CD4-positive, alpha-beta T cell treated with Interleukin-4 for 4 hours (primary cell): ENCODE data around the gene ACSM2A.
"Not testable (repeated sequence)": the region's sequence is repeated elsewhere in the genome, so short reads cannot be mapped to it uniquely, and the experiment has no call there.

Experiments used
- DNase-seq: peaks from one replicate; pipeline ENCODE4 v3.0.0-alpha.2; 2020

The ACSM2A gene

DNA sequence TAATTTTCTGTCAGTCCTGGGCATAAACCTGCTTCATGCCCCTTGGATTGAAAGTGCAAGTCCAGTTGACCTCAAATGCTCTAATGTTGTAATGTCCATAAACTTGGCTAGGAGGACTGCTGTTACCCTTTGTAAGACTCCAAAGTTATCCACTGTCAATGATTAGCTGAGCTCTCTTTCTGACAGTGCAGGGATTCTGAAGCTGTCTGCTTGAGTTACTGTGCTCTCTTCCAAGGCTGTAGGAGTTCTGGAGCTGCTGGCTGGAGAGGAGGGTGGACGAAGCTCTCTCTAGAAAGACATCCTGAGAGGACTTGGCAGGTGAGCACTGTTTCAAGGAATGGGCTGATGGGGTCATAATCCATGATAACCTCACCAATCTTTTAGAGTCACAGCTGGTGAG is at the start of gene ACSM2A:
ACSM2A (plus strand) TSS at position 158 of the 400 bp plus-strand sequence. CDS start 8,594 bp downstream, outside the sequence.
- DNase-seq: not testable (repeated sequence)

DNA sequence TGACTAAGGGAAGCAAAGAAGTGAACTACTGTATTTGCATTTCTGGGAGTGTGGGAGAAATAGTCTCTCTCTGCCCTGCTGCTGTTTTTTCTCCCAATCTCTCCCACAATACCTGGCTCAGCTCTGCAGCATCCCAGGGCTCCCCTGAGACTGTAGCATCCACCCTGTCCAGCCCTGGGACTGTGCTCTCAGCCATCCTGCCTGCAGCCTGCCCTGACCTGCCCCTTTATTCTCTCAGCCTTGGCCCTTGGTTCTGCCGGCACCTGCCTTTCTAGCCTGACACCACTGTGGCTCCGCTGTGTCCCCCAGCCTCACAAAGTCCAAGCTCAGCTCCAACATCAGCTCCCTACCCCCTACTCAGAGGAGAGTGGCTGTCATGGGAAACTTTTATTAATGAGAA is 48.7 kb upstream of the ACSM2A start:
- DNase-seq: no peak

DNA sequence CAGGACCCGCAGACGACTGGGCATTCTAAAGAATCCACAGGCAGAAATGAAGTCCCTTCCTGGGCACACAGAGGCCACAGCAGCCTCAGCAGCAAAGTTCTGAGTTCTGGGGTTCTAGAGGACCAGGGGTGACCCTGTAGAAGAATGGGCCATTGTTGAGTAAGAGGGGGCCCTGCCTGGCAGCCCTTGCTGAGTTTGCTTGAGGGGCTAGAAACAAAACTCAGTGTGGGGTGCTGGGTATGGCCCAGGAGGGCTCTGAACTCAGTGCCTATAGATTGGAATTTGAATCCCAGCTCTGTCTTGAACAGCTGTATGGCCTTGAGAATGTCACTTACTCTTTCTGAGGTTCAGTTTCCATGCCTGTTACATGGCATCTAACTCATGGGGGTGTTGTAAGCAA is 46.7 kb upstream of the ACSM2A start, which contains the start of gene PDILT:
PDILT (minus strand) TSS at position 101 of the 400 bp plus-strand sequence. CDS start 5,437 bp downstream, outside the sequence.
- no peak for DNase-seq

- DNase-seq: no peak
Measured at GRCh38 chr16:20409398-20410120, 41.8 kb upstream of the ACSM2A start, which contains the start of gene ACSM5. Gene ACSM5, plus strand, starts transcription at chr16:20409534. Its CDS starts 1,951 bp downstream, at chr16:20411485.

DNA sequence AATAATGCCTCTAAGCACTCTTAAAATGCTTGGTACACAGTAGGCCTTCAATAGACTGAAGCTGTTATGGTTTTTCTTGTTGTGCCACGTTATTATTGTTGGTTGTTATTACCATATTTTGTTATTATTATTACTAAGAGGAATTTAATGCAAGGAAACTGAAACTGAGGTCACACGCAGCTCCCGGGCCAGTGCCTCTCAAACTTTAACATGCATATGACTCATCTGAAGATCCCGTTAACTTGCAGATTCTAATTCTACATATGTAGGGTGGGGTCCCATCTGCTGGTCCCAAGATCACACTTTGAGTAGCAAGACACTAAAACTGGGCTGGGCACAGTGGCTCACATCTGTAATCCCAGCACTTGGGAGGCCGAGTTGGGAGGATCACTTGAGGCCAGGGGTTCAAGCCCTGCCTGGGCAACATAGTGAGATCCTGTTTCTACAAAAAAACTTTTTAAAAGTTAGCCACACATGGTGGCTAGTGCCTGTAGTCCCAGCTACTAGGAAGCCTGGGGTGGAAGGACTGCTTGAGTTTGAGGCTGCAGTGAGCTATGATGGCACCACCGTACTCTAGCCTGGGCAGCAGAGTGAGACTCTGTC is 41.1 kb upstream of the ACSM2A start:
- no peak for DNase-seq

- DNase-seq: no peak
Measured at GRCh38 chr16:20411055-20411454, 40.3 kb upstream of the ACSM2A start.

GRCh38 chr16:20415541-20415940 is 35.8 kb upstream of the ACSM2A start:
- DNase-seq: no peak

GRCh38 chr16:20419093-20419492 is 32.2 kb upstream of the ACSM2A start:
- not testable (repeated sequence) for DNase-seq

DNA sequence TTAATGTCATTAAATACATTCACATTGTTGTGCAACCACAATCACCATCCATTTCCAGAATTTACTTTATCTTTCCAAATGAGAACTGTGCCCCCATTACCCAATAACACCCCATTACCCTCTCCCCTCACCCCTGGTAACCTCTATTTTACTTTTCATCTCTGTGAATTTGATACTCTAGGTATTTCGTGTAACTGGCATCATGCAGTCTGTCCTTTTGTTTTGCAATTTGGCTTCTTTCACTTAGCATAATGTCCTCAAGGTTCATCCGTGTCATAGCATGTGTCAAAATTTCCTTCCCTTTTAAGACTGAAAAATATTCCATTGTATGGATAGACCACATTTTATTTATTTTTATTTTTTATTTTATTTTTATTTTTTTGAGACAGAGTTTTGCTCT is 29.6 kb upstream of the ACSM2A start:
- not testable (repeated sequence) for DNase-seq

DNA sequence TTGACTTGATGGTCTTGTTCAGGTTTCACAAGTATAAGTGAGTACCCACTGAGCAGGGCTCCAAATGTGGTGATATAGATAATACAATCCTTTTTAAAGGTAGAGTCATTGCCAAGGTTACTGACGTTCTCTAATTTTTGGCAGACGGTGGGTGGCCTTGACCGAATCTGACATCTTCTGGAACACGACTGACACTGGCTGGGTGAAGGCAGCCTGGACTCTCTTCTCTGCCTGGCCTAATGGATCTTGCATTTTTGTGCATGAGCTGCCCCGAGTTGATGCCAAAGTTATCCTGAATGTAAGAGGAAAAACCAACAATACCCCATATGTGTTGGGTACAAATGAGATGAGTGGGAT is 27.6 kb upstream of the ACSM2A start:
- DNase-seq: not testable (repeated sequence)

- no peak for DNase-seq
Measured at GRCh38 chr16:20424129-20424866, 27.0 kb upstream of the ACSM2A start.

DNA sequence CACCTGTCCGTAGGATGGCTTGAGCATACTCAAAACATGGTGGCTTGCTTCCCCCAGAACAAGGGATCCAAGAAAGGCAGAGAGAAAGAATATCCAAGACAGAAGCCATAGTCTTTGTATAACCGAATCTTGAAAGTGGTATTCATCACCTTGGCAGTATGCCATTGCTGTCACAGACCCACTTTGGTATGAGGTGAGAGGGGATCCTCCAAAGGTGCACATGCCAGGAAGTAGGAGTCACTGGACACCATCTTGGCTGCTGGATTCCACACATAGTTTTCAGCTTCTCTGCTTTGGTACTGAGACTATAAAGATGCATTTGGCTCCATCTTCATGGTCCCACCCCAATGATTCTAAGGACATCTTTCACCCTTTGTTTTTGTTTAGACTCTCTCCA is 23.9 kb upstream of the ACSM2A start:
- not testable (repeated sequence) for DNase-seq

GRCh38 chr16:20429499-20429898 is 21.8 kb upstream of the ACSM2A start:
- not testable (repeated sequence) for DNase-seq

GRCh38 chr16:20430480-20430879 is 20.8 kb upstream of the ACSM2A start:
- not testable (repeated sequence) for DNase-seq

DNA sequence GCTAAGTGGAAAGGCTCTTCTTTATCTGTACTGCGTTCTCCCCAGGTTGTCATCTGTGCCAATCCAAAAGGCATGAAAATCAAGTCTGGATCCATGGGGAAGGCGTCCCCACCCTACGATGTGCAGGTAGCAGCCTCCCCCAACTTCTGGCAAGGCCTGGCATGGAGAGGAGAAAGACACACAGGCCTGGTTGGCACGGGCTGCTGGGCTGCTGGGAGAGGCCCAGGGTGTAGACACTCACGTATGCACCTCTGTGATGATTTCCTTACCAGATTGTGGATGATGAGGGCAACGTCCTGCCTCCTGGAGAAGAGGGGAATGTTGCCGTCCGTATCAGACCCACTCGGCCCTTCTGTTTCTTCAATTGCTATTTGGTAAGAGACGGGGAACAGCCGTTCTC is 20.4 kb upstream of the ACSM2A start:
- no peak for DNase-seq

- not testable (repeated sequence) for DNase-seq
Measured at GRCh38 chr16:20438950-20439349, 12.4 kb upstream of the ACSM2A start.

DNA sequence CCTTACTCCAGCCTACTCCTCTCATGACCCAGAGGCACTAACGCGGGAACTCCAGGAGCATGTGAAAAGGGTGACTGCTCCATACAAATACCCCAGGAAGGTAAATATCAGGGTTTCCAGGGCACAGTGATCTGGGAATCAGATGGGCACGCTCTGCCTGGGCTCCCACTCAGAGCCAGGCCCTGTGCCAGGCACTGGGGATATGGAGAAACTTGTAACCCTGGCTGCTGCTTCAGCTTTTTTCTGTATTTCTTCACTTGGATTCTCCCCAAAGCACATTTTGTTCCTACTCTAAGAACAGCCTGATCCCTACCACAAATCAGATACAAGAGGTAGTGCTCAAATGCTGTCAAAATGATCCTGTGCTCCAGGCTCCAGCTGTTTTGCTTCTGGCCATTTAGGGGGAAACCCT is 11.5 kb upstream of the ACSM2A start:
- not testable (repeated sequence) for DNase-seq

GRCh38 chr16:20440731-20441130 is 10.6 kb upstream of the ACSM2A start:
- DNase-seq: not testable (repeated sequence)

DNA sequence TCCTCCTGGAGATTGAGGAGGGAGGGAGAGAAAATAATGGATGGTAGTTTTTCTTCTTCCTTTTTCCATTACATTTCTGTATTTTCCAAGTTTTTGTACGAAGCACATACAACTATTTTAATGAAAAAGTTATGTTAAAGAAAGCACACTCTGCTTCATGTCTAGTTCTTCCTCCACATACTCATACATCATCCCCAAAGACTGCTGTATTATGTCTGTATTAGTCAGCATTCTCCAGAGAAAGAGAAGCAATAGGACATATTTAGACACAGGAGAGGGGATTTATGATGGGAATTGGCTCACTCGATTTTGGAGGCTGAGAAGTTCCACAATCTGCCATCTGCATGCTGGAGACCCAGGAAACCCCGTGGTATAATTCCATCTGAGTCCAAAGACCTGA is 10.1 kb upstream of the ACSM2A start:
- DNase-seq: no peak

- not testable (repeated sequence) for DNase-seq
Measured at GRCh38 chr16:20441859-20442258, 9.5 kb upstream of the ACSM2A start.

DNA sequence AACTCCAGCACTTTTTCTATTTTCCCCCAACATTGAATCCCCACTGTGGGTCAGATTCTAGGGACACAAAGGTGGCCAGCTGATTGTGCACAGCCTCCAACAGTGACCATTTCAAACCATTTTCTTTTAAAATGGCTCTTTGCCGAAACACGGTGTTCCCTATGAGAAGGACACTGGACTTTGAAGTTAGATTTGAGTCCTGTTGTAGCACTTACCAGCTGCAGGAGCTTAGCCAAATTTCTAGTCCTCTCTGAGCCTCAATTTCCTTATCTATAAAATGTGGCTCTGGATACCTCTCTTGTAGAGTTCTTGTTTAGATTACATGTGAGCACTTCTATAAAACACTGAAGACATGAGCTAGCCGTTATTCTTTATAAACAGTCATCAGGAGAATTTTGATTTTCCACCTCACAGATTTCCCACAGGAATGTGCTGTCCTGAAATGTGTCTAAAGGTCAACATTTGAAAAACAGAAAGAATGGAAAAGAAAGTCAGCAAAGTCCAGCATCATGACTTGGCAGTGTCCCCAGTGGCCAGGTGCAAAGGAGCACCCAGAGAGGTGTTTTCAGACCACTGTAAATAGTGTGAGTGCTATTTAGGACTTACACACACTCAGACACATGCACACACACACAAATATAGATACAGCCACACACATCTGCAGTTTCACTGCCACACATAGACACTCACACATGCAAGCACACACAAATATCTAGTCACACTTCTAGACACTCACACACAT is 4.5 kb upstream of the ACSM2A start:
- not testable (repeated sequence) for DNase-seq

GRCh38 chr16:20453633-20454032 is 2.3 kb downstream of the ACSM2A start:
- not testable (repeated sequence) for DNase-seq

GRCh38 chr16:20459227-20459626 is 7.9 kb downstream of the ACSM2A start:
- not testable (repeated sequence) for DNase-seq
